K562 (cell line): ENCODE measurements around the gene TUT4.

Source experiments
- CHD2 ChIP-seq: IDR thresholded peaks from 2 replicates; pipeline ENCODE4 v1.6.1; 2011; ENCODE audit warnings: low read depth, low read length
- CTCF ChIP-seq, 3 experiments: IDR thresholded peaks in 2 of 3; conservative IDR thresholded peaks in 1 of 3; 2 replicates each; pipeline ENCODE4 v1.5.1; 2011 to 2012; ENCODE audit warnings: low read length in 3 of 3, mild to moderate bottlenecking in 3 of 3, control low read depth in 2 of 3, improper control_type of control experiment in 1 of 3, inconsistent platforms in 1 of 3, low read depth in 1 of 3, mixed read lengths in 1 of 3, moderate library complexity in 1 of 3; ENCODE audit not compliant: insufficient read depth in 2 of 3
- POLR2A ChIP-seq: fragments of 450-650 bp; conservative IDR thresholded peaks from 2 replicates; pipeline ENCODE4 v1.6.1; 2016
- ZNF699 ChIP-seq: fragments of 250-450 bp; sonication (Bioruptor Pico); IDR thresholded peaks from 2 replicates; pipeline ENCODE4 v1.8.0; 2021; ENCODE audit warnings: mild to moderate bottlenecking, moderate library complexity; ENCODE audit not compliant: insufficient replicate concordance
- TF ChIP-seq, protein P1 (sequence below): sonication (generic); formaldehyde crosslinking; IDR thresholded peaks from 2 replicates; pipeline ENCODE4 v1.5.0; 2020; ENCODE audit warnings: missing genetic modification reagents

DNA sequence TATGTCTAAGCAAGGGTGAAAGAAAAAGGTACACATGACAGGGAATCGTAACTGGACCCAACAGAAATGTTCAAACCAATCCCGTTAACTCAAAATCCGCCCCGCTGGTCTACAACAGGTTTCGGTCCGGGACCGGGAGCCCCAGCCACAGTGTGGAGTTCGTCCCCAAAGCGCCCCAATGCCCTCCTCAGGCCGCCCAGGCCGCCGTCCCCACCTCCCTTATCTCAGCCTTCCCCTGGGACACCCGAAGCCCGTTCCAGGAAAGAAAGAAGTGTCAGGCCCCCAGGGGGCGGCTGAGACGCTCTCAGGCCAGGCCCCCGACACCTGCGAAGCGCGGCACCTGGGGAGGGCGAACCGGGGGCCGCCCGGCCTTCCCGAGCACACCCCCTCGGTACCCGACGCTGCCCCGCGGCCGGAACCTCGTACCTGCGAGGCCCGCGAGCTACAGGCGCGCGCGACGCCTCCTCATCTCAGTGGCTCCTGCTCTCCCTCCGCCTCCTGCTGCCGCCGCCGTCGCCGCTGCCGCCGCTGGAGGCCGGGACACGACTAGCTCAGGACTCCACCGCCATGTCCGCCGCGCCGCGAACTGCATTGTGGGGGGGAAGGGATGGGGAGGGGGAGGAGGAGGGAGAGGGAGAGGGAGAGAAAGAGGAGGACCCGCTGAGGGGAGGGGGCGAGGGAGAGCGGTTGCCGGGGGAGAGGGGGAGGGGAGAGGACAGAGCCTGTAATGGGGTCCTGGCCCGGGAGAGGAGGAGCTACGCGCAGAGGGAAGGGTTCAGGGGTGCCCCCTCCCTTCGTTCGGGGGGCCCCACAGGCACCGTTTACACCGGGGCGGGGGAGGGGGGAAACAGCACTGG lies at the start of gene TUT4:
- TF ChIP-seq ZNF699 (CRISPR knock-in tag) (no peak), POLR2A (peak; percentile 87), CHD2 (no peak), CTCF (IDR thresholded peaks at IDR 0.05 in 2 of 3, conservative IDR thresholded peaks at IDR 0.05 in 1 of 3; ENCODE audit: insufficient read depth in 2 of 3, low read depth in 1 of 3, low read length in 3 of 3) (peak in 1 of 3 experiments; percentile 38; a peak in 3 of 6 replicates)
- TF ChIP-seq, protein P1, sequence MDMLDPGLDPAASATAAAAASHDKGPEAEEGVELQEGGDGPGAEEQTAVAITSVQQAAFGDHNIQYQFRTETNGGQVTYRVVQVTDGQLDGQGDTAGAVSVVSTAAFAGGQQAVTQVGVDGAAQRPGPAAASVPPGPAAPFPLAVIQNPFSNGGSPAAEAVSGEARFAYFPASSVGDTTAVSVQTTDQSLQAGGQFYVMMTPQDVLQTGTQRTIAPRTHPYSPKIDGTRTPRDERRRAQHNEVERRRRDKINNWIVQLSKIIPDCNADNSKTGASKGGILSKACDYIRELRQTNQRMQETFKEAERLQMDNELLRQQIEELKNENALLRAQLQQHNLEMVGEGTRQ (CRISPR knock-in tag): no peak
